ENCODE measurements around the gene AUTS2. TPM values are rescaled to one million over a fixed set of nuclear protein-coding genes. Genes with fewer than 3 reads are reported as not detected.

Gene AUTS2
- total and polyA plus RNA-seq, 9 of the 15 experiments (the other 6 are each of a cell fraction or from before 2014, with no cell fraction given), result 0.58 TPM; not detected in 8

- no peak overlapping the region for H3K4me3 ChIP-seq
- POLR2A ChIA-PET, result no interaction called here
- H2AFZ ChIP-seq (ENCODE audit: low read depth, low read length), result no peak overlapping the region
- H3K27me3 ChIP-seq (ENCODE audit: control insufficient read depth in 2 of 2, insufficient read depth in 2 of 2, low read length in 2 of 2), result no peaks in the 10 kb centered on the region
- no peaks in the 10 kb centered on the region for H3K4me1 ChIP-seq (replicated peaks in 1 of 2; ENCODE audit: control insufficient read depth in 2 of 2, insufficient read depth in 2 of 2, low read length in 2 of 2)
- FAIRE-seq (no peak), ATAC-seq (no peak), DNase-seq (ENCODE audit: extremely low read depth in 1 of 4, low spot score in 3 of 4) (no peak)
- no TSS peak for BruUV-seq (replicated peaks)
- no peak for TF ChIP-seq ZBED1 (IDR thresholded peaks at IDR 0.05)
- TF ChIP-seq ZNF197 (CRISPR knock-in tag; IDR thresholded peaks at IDR 0.05; ENCODE audit: low read depth), result no peak
- no peak for TF ChIP-seq FOXA3 (CRISPR knock-in tag; conservative IDR thresholded peaks at IDR 0.05 in 1 of 2, IDR thresholded peaks at IDR 0.05 in 1 of 2)
- no peak for TF ChIP-seq ZKSCAN8 (CRISPR knock-in tag; IDR thresholded peaks at IDR 0.05)
- no peak for TF ChIP-seq CXXC5 (CRISPR knock-in tag; IDR thresholded peaks at IDR 0.05)
- no peak for TF ChIP-seq ZBTB8A (IDR thresholded peaks at IDR 0.05; ENCODE audit: partially characterized antibody)
- no peak for TF ChIP-seq ZNF324 (CRISPR knock-in tag; IDR thresholded peaks at IDR 0.05)
- TF ChIP-seq EP300 (IDR thresholded peaks at IDR 0.05; ENCODE audit: low read length), result no peak
- TF ChIP-seq MYNN (IDR thresholded peaks at IDR 0.05), result no peak
- TF ChIP-seq MYNN (CRISPR knock-in tag; IDR thresholded peaks at IDR 0.05), result no peak
- no peak for TF ChIP-seq ZNF316 (IDR thresholded peaks at IDR 0.05)
- TF ChIP-seq NFRKB (IDR thresholded peaks at IDR 0.05; ENCODE audit: low read depth), result no peak
- no peak for TF ChIP-seq MYBL2 (IDR thresholded peaks at IDR 0.05; ENCODE audit: low read depth)
- no peak for TF ChIP-seq MYBL2 (CRISPR knock-in tag; IDR thresholded peaks at IDR 0.05; ENCODE audit: borderline replicate concordance)
- TF ChIP-seq TFAM (CRISPR knock-in tag; conservative IDR thresholded peaks at IDR 0.05), result no peak
- CTCF ChIA-PET (ENCODE audit: low intra/inter-chr PET ratio), result no interaction called here
- H3K9me3 ChIP-seq (replicated peaks; ENCODE audit: control insufficient read depth, insufficient read depth, low read depth, low read length), result no peaks in the 10 kb centered on the region
- no peaks in the 10 kb centered on the region for H3K36me3 ChIP-seq (ENCODE audit: control insufficient read depth, insufficient read depth, low read length)
- no peak overlapping the region for H3K9ac ChIP-seq (ENCODE audit: insufficient read depth in 1 of 2, low read depth in 2 of 2, low read length in 2 of 2)
- H4K20me1 ChIP-seq (replicated peaks; ENCODE audit: control insufficient read depth, insufficient read depth, low read length), result no peaks in the 10 kb centered on the region; the same call in 1 of the 2 replicates
- intact Hi-C loops (cut with micrococcal nuclease), result no loop called here
- H3K79me2 ChIP-seq (ENCODE audit: control insufficient read depth, insufficient read depth, low read length), result no peaks in the 10 kb centered on the region
- H3K4me2 ChIP-seq (ENCODE audit: insufficient read depth, low read length), result no peak overlapping the region
- no peak overlapping the region for H3K27ac ChIP-seq (ENCODE audit: extremely low read depth, low read depth, low read length)
- 0% methylated on average over 2 of the region's 2 CpGs for WGBS (ENCODE audit: insufficient coverage, low coverage, missing lambda C conversion rate)
- in situ Hi-C loops (cut with MboI), result no loop called here
- H3K9me1 ChIP-seq (ENCODE audit: control insufficient read depth, insufficient read depth, low read length), result no peaks in the 10 kb centered on the region
Observed at GRCh38 chr7:70178211-70178610, 579.9 kb downstream of the AUTS2 start.
